ENCODE data around the gene IQSEC1. TPM values are rescaled to one million over a fixed set of nuclear protein-coding genes. Genes with fewer than 3 reads are reported as not detected.

IQSEC1 gene
- total and polyA plus RNA-seq, 2 donors (not counting 3 experiments of a cell fraction or from before 2014, with no cell fraction given): 5.2 to 18.0 TPM

GRCh38 chr3:13023235-13023970, 49.8 kb downstream of the IQSEC1 start:
- Histone ChIP-seq H3K27ac (ENCODE audit: insufficient read depth, low read depth, low read length) (no peak overlapping the region), H3K36me3 (ENCODE audit: control insufficient read depth in 2 of 2, extremely low read depth in 1 of 2, insufficient read depth in 2 of 2, low read length in 2 of 2) (no peaks in the 10 kb centered on the region), H3K27me3 (ENCODE audit: control insufficient read depth in 2 of 2, insufficient read depth in 2 of 2, low read length in 2 of 2) (no peaks in the 10 kb centered on the region), H3K9me1 (replicated peaks; ENCODE audit: control insufficient read depth, extremely low read depth, insufficient read depth, low read length) (no peaks in the 10 kb centered on the region), H4K20me1 (replicated peaks; ENCODE audit: control insufficient read depth, extremely low read depth, insufficient read depth, low read length) (no peaks in the 10 kb centered on the region), H3K9me3 (replicated peaks; ENCODE audit: control insufficient read depth, insufficient read depth, low read length) (no peaks in the 10 kb centered on the region), H3K79me2 (ENCODE audit: control insufficient read depth, insufficient read depth, low read length) (no peaks in the 10 kb centered on the region), H2AFZ (ENCODE audit: low read depth, low read length) (no peak overlapping the region), H3K4me1 (ENCODE audit: control insufficient read depth, extremely low read depth, insufficient read depth, low read length) (no peaks in the 10 kb centered on the region), H3K4me3 (replicated peaks in 1 of 3; ENCODE audit: insufficient read depth in 1 of 3, low read depth in 1 of 3, low read length in 3 of 3) (no peak overlapping the region), H3K9ac (replicated peaks; ENCODE audit: extremely low read depth, insufficient read depth, low read length) (no peak overlapping the region), H3K4me2 (ENCODE audit: insufficient read depth, low read length) (no peak overlapping the region)
- intact Hi-C loops (cut with micrococcal nuclease) (no loop called here), dilution Hi-C loops (cut with MboI; ENCODE audit: extremely low pct_ligation_motif_present, low sequenced_read_pairs) (no loop called here)
- no TSS peak for BruUV-seq (replicated peaks)
- FAIRE-seq (no peak), DNase-seq (ENCODE audit: low read depth, low spot score) (no peak)
- no peak for TF ChIP-seq MAX (IDR thresholded peaks at IDR 0.05; ENCODE audit: insufficient read depth, insufficient read length)
- no peak for TF ChIP-seq POLR2A (IDR thresholded peaks at IDR 0.05; ENCODE audit: low read depth, low read length)
- TF ChIP-seq EZH2 (IDR thresholded peaks at IDR 0.05; ENCODE audit: borderline replicate concordance, low read depth, low read length, severe bottlenecking): no peak
- ChIA-PET CTCF (interaction anchor here (1.1 kb wide), 1 partner anchor 69 kb away, joined by 3 read pairs; no protein-coding TSS in a partner anchor), POLR2A (no interaction called here)

- Histone ChIP-seq H2AFZ (ENCODE audit: low read depth, low read length) (no peak overlapping the region), H3K4me2 (ENCODE audit: insufficient read depth, low read length) (no peak overlapping the region), H4K20me1 (replicated peaks; ENCODE audit: control insufficient read depth, extremely low read depth, insufficient read depth, low read length) (no peaks in the 10 kb centered on the region), H3K9ac (replicated peaks; ENCODE audit: extremely low read depth, insufficient read depth, low read length) (no peak overlapping the region), H3K27me3 (ENCODE audit: control insufficient read depth in 2 of 2, insufficient read depth in 2 of 2, low read length in 2 of 2) (no peaks in the 10 kb centered on the region), H3K9me1 (replicated peaks; ENCODE audit: control insufficient read depth, extremely low read depth, insufficient read depth, low read length) (no peaks in the 10 kb centered on the region), H3K79me2 (ENCODE audit: control insufficient read depth, insufficient read depth, low read length) (no peaks in the 10 kb centered on the region), H3K4me1 (ENCODE audit: control insufficient read depth, extremely low read depth, insufficient read depth, low read length) (no peaks in the 10 kb centered on the region), H3K27ac (ENCODE audit: insufficient read depth, low read depth, low read length) (no peak overlapping the region), H3K9me3 (replicated peaks; ENCODE audit: control insufficient read depth, insufficient read depth, low read length) (no peaks in the 10 kb centered on the region), H3K36me3 (ENCODE audit: control insufficient read depth in 2 of 2, extremely low read depth in 1 of 2, insufficient read depth in 2 of 2, low read length in 2 of 2) (no peaks in the 10 kb centered on the region), H3K4me3 (replicated peaks in 1 of 3; ENCODE audit: insufficient read depth in 1 of 3, low read depth in 1 of 3, low read length in 3 of 3) (no peak overlapping the region)
- CTCF ChIA-PET: interaction anchor here (0.8 to 1.1 kb wide), 2 partner anchors 27 to 69 kb away, joined by 3 to 4 read pairs; no protein-coding TSS in a partner anchor
- FAIRE-seq (peak; percentile 54), DNase-seq (ENCODE audit: low read depth, low spot score) (peak; percentile 51)
- POLR2A ChIA-PET: no interaction called here
- BruUV-seq (replicated peaks): no TSS peak
- dilution Hi-C loops (cut with MboI; ENCODE audit: extremely low pct_ligation_motif_present, low sequenced_read_pairs) (no loop called here), intact Hi-C loops (cut with micrococcal nuclease) (no loop called here)
- TF ChIP-seq JUN (IDR thresholded peaks at IDR 0.05; ENCODE audit: borderline replicate concordance, insufficient read depth, insufficient read length, low read depth): no peak
- peak; percentile 22 for TF ChIP-seq FOS (IDR thresholded peaks at IDR 0.05; ENCODE audit: borderline replicate concordance, insufficient read depth, low read length)
These were observed 50.6 kb downstream of the IQSEC1 start for GRCh38 chr3:13022348-13023234.
